Chondrocyte (in vitro differentiated cells): ENCODE measurements around the gene ADIG. TPM values are rescaled to one million over a fixed set of nuclear protein-coding genes. Genes with fewer than 3 reads are reported as not detected.

Experiments used
- DNase-seq: peaks from one replicate; pipeline ENCODE4 v3.0.0; 2021; ENCODE audit warnings: mixed read lengths, low spot score
- H3K27ac Mint-ChIP-seq: one replicate; pipeline ENCODE4 v1.8.0; 2021; ENCODE audit warnings: mild to moderate bottlenecking, moderate library complexity, mixed read lengths; ENCODE audit not compliant: unreplicated experiment
- H3K27me3 Mint-ChIP-seq: 2 replicates; pipeline ENCODE4 v1.8.0; 2021; ENCODE audit warnings: low read depth, mixed read lengths
- H3K36me3 Mint-ChIP-seq: 2 replicates; pipeline ENCODE4 v1.8.0; 2021; ENCODE audit warnings: low read depth, mixed read lengths
- H3K4me1 Mint-ChIP-seq: 2 replicates; pipeline ENCODE4 v1.8.0; 2021; ENCODE audit warnings: low read depth, mild to moderate bottlenecking, mixed read lengths
- H3K4me3 Mint-ChIP-seq: one replicate; pipeline ENCODE4 v1.8.0; 2021; ENCODE audit warnings: mild to moderate bottlenecking, moderate library complexity, mixed read lengths; ENCODE audit not compliant: unreplicated experiment
- H3K9me3 Mint-ChIP-seq: 2 replicates; pipeline ENCODE4 v1.8.0; 2021; ENCODE audit warnings: low read depth, mixed read lengths
- total RNA-seq: library from RNA; stranded (reverse); gene quantifications from 3 replicates; pipeline ENCODE4 v1.2.1, GENCODE V29; 2021
- TF ChIP-seq, protein P1 (sequence below): fragments of 200-600 bp; sonication (generic); IDR thresholded peaks from 2 replicates; pipeline ENCODE4 v1.5.0; 2021; ENCODE audit warnings: antibody characterized with exemption, mild to moderate bottlenecking, moderate library complexity

The ADIG gene
- total RNA-seq, 1 donor from 2014 or later, result not detected

DNA sequence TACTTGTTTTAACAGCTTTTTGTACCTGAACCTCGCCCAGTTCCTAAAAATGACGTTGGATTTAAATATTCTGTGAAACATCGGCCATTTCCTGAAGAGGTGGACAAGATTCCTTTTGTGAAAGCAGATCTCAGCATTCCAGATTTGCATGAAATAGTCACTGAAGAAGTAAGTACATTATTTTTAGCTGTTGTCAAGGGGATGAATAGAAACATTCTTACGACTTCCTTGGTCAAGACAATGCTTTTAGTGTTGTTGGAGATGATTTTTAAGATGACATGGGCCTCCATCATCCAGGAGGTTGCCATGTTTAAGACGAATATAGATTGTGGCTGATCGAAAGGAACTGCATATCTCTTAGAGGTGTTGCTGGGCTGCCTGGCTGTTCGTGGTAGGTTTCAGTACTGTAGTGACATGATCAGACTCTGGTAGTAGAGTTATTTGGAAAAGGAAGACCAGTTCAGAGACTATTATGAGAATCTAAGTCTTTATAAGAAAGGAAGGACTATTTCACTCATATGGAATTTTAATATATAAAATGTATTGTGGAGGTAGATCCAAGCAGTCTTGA, 29.9 kb upstream of the ADIG start:
- no peaks in the 10 kb centered on the region for H3K9me3 Mint-ChIP-seq
- no peaks in the 10 kb centered on the region for H3K4me1 Mint-ChIP-seq
- no peak overlapping the region for H3K4me3 Mint-ChIP-seq
- H3K27me3 Mint-ChIP-seq, result no peaks in the 10 kb centered on the region
- H3K27ac Mint-ChIP-seq, result no peak overlapping the region
- DNase-seq, result no peak
- peaks cover 38% of the 10 kb centered on the region for H3K36me3 Mint-ChIP-seq
- TF ChIP-seq, protein P1, sequence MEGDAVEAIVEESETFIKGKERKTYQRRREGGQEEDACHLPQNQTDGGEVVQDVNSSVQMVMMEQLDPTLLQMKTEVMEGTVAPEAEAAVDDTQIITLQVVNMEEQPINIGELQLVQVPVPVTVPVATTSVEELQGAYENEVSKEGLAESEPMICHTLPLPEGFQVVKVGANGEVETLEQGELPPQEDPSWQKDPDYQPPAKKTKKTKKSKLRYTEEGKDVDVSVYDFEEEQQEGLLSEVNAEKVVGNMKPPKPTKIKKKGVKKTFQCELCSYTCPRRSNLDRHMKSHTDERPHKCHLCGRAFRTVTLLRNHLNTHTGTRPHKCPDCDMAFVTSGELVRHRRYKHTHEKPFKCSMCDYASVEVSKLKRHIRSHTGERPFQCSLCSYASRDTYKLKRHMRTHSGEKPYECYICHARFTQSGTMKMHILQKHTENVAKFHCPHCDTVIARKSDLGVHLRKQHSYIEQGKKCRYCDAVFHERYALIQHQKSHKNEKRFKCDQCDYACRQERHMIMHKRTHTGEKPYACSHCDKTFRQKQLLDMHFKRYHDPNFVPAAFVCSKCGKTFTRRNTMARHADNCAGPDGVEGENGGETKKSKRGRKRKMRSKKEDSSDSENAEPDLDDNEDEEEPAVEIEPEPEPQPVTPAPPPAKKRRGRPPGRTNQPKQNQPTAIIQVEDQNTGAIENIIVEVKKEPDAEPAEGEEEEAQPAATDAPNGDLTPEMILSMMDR, result no peak

DNA sequence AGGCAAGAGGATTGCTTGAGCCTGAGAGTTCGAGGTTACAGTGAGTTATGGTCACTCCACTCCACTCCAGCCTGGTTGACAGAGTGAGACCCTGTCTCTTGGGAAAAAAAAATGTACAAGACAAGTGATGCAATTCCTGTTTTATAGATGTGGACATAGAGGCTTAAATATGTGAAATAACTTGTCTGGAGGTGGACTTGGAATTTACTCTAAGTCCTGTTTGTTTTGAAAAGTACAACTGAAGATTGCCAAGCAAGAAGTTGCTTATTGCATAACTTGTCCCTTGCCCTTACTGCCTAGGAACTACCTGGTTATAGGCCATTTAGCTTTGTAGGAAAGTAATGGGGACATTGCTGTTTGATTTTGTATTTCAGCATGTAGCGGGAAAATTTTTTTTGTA, 26.0 kb upstream of the ADIG start:
- H3K9me3 Mint-ChIP-seq, result no peaks in the 10 kb centered on the region
- TF ChIP-seq, protein P1, result no peak
- H3K4me1 Mint-ChIP-seq, result no peaks in the 10 kb centered on the region
- no peak for DNase-seq
- peaks cover 37% of the 10 kb centered on the region for H3K36me3 Mint-ChIP-seq
- H3K4me3 Mint-ChIP-seq, result no peak overlapping the region
- H3K27me3 Mint-ChIP-seq, result no peaks in the 10 kb centered on the region
- H3K27ac Mint-ChIP-seq, result no peak overlapping the region

DNA sequence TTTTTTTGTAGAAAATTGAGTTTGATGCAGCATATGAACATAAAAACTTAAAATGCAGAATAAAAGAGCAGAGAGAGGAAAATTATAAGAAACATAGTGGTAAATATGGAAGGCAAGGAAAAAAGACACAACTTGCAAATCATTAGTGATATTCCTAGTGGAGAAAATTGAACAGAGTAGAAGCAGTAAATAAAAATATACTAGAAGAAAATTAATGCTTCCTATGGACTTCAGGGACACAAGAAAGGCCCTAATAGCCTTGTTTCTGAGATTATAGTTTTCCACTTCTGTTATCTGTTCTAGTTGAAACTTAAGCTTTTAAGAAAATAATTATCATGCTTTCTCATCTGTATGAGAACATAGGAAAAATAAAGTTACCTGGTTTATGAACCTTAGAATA, 25.6 kb upstream of the ADIG start:
- TF ChIP-seq, protein P1, result no peak
- peaks cover 40% of the 10 kb centered on the region for H3K36me3 Mint-ChIP-seq
- H3K27ac Mint-ChIP-seq, result no peak overlapping the region
- no peaks in the 10 kb centered on the region for H3K9me3 Mint-ChIP-seq
- no peaks in the 10 kb centered on the region for H3K27me3 Mint-ChIP-seq
- no peak for DNase-seq
- H3K4me1 Mint-ChIP-seq, result no peaks in the 10 kb centered on the region
- H3K4me3 Mint-ChIP-seq, result no peak overlapping the region

DNA sequence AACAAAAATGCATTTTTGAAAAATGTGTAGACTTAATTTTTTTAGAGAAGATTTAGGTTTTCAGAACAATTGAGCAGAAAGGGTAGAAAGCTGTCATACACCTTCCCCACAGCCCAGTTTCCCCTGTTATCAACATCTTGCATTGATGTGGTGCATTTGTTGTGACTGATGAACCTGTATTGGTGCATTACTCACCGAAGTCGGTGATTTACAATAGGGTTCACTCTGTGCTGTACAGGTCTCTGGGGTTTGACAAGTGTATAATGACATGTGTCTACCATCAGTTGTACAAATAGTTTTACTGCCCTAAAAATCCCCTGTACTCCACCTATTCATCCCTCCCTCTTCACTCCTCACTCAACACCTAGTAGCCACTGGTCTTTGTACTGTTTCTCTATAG, 23.8 kb upstream of the ADIG start:
- TF ChIP-seq, protein P1, result no peak
- Mint-ChIP-seq H3K27me3 (no peaks in the 10 kb centered on the region), H3K36me3 (peaks cover 42% of the 10 kb centered on the region), H3K4me1 (no peaks in the 10 kb centered on the region), H3K27ac (peak overlapping the region; percentile 9), H3K4me3 (no peak overlapping the region), H3K9me3 (no peaks in the 10 kb centered on the region)
- DNase-seq, result no peak

GRCh38 chr20:38558596-38559360, 22.2 kb upstream of the ADIG start:
- Mint-ChIP-seq H3K27ac (no peak overlapping the region), H3K36me3 (peaks cover 47% of the 10 kb centered on the region), H3K27me3 (no peaks in the 10 kb centered on the region)

More at GRCh38 chr20:38558596-38559360, 22.2 kb upstream of the ADIG start:
- DNase-seq, result no peak
- H3K9me3 Mint-ChIP-seq, result no peaks in the 10 kb centered on the region
- H3K4me3 Mint-ChIP-seq, result no peak overlapping the region
- no peaks in the 10 kb centered on the region for H3K4me1 Mint-ChIP-seq
- TF ChIP-seq, protein P1, result no peak
